ENCODE data around the gene SHLD2. TPM values are rescaled to one million over a fixed set of nuclear protein-coding genes. Genes with fewer than 3 reads are reported as not detected.
"Not testable (repeated sequence)": the region's sequence is repeated elsewhere in the genome, so short reads cannot be mapped to it uniquely, and the experiment has no call there.

SHLD2 gene
- total RNA-seq, 1 donor from 2014 or later: 18.4 TPM

DNA sequence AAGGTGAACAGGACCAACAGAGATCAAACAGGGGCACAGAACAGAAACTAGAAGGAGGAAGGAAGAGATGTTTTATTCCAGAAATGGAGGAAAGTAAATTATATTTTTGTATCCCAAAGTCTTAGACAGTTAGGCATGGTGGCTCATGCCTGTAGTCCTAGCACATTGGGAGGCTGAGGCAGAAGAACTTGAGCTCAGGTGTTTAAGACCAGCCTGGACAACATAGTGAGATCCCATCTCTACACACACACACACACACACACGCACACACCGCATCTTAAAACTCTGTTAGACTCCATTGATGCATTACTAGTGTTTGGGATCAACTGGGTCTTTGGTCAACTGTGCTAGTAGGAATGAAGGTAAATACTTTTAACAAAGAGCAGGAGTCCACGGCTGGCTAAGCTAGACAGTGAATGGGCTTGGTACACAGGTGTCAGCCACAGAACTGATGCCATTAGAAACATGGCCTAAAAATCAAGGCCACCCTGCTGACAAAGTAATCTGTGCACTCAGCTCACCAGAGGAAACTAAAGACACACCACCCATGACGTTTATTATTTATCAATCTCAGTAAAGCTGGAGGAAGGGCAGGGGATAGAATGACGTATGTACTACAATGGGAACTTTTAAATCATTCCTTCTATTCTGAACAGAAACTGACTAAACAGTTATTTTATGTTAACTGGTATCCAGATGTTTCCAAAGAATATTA is 11.3 kb upstream of the SHLD2 start:
- not testable (repeated sequence) for DNase-seq (ENCODE audit: low spot score)

DNA sequence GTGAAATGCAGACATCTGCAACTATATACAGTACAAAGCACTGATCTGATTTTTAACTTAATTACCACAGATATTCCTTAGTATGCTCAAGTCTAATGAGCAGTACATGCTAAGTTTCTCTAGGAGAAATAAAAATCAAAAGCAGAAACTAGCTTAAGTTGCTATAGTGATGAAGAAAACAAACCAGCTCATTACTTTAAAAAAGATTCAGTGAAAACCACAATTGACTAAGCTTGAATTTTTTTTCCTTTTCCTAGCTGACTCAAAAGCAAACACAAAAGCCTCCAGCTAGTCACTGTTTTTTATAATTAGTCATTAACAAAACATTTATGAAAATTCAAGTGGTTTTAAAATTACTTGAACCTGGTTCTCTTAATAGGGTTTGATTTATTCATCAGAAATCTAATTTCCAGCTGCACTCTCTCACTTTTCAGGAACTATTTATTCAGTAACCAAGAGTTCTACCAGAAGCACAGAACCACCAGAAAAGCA is 10.7 kb upstream of the SHLD2 start:
- not testable (repeated sequence) for DNase-seq (ENCODE audit: low spot score)

DNA sequence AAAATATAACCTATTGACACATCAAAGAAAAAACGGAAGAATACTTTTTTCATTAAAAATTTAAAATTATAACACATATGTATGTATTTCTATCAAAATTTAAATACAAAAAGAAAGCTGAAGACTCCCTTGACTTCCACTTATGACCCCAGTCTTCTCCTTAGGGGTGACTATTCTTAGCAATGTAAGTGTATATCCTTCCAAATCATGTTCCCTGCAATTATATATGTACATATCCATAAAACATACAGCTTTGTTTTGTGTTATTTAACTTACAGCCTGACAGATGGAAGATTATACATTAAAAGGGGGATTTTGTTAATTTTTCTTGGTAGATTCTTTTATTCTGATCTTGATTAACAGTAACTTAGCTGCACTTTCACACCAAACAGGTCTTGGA is 9.5 kb upstream of the SHLD2 start:
- DNase-seq (ENCODE audit: low spot score): no peak

DNA sequence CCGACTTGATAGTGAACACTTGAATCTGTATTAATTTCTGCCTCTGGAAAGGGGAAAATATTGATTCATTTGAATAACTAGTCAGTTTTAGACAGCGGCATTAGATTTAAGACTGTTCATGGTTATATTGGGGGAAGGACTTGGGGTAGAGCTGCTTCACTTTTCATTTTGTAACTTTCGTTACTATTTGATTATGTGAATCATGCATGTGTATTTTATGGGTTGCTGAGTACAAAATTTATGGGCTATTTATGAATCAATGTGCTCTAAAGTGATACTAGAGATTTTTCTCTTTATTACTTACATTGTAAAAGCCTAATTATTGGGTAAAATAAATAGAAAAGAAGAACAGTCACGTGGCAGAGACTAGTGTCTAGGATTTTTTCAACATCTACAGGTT is 5.3 kb upstream of the SHLD2 start:
- DNase-seq (ENCODE audit: low spot score): no peak

DNA sequence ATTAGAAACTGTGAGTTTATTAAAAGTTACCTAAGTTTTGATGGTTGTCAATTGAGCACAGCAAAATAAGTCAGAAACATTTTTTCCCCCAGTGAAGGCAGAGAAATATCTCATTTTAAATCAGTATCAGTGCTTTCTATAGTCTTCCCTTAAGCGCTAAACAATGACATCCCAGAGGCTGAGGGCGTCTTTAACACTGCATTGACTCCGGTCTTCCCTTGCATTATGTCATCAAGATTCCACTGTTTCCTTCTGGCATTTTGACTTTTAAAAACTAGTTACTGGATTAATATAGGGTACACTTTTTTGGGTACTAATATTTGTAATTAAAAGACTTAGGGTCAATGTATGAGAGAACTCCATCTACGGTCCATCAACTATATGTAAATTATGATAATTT is 4.2 kb upstream of the SHLD2 start:
- no peak for DNase-seq (ENCODE audit: low spot score)

DNA sequence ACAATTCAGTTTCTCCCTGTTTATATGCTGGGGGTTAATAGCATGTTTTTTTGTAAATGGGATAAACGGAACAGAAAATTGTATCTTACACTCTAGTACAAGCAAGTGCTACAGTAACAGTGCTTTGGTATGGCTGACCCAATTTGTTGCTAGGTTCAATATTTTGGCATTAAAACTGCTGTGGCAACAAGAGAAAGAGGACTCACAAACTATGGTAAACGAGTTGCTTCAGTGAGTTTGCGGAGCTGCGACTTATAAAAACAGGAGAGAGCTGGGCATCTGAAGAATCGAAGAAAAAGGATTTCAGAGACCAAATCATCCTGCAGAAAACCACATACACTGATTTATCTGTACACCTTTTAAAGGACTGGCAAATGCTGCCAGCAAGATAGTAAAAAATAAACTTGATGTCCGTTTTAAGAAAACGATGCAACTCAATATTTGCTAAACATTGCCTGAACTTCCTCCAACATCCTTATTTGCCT is 2.6 kb upstream of the SHLD2 start:
- no peak for DNase-seq (ENCODE audit: low spot score)

DNA sequence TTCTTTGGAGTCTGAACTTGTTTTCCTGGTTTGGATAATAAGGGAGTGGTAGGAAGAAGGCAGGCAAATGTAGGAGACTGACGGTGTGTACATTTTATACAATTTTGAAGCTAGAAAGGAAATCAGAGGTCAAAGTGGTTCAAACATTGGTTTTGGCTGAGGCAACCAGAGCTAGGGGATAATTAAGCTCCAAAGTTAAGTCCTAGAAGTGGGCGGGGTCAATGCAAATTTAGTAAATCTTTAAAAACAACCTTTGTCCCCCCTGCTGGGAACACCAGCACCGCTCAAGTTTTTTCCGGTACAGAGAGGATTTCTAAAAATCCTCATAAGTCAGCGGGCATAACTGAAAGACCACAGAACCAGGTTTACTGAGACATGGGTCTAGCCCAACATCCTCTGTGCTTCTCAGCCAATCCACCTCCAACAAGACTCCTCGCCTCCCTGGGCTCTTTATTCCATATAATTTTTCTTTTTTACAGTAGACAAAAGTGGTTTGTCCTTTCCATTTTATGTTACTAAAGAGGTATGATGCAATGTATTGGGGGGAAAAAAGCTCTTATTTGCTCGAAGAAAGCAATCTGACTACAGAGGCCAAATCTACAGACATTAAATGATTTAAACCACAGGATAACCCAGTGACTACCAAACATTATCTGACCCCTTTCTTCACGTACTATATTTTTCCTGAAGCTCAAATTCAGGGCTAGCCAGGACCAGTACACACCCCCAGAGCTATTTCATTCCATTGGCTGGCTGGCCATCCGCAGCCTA is 2.0 kb upstream of the SHLD2 start:
- DNase-seq (ENCODE audit: low spot score): peak; percentile 61

DNA sequence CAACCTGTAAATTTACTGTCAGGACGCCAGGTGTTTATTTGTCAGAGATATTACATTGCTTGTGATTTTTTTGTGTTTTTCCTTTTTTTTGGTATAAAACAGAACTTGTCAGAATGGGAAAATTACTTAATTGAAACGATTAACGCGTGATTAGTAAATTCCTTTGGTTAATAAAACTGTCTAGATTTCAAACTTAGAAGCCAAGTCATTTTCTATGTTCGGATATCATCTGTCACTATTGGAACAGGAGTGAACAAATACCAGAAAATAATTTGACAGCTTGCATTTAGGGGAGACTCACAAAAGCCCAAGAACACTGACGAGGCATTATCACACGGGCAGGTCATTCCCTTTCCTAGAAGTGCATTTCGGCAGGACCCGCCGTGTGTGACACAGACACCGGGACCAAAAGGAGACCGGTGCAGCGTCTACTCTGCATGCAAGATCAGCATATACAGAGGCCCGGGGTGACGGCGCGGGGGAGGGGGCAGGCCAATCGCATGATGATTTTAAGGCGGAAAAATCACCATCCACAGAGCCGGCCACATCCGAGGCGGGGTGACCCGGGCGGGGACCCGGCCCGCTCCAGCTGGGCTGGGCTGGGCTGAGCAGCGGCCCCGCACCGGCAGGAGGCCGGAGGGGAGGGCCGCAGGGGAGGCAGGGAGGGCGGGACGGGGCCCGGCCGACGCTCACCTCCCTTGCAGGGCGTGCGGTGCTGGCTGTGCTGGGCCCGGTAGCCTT is 1.2 kb upstream of the SHLD2 start:
- peak; percentile 39 for DNase-seq (ENCODE audit: low spot score)

DNA sequence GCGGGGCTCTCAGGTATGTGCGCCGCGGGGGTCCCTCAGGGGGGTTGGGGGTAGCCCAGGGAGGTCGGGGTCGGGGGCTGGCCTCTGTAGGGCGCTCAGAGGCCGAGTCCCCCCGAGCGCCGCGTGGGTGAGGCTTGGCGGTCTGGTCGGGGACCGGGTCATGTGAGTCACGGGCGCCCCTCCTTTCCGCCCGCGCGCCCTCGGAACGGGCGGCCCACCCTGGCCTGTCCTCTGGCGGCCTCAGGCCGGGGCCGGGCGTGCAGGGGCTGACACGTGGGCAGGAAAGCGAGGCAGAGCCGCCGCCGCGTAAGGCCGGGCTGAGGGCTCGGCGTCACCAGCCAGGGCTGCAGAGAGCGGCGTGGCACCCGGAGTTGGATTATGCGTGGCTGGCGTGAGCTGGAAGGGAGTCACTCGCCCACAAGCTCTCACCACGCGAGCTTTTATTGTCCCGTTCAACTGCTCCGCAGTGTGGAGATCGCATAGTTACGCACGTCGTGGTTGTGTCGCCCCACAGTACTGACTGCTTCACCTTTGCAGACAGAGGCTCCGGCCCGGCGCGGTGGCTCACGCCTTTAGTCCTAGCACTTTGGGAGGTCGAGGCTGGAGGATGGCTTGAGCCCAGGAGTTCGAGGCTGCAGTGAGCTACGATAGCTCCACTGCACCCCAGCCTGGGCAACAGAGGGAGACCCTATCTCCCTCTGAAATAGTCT is 385 bp downstream of the SHLD2 start:
- peak; percentile 75 for DNase-seq (ENCODE audit: low spot score)

DNA sequence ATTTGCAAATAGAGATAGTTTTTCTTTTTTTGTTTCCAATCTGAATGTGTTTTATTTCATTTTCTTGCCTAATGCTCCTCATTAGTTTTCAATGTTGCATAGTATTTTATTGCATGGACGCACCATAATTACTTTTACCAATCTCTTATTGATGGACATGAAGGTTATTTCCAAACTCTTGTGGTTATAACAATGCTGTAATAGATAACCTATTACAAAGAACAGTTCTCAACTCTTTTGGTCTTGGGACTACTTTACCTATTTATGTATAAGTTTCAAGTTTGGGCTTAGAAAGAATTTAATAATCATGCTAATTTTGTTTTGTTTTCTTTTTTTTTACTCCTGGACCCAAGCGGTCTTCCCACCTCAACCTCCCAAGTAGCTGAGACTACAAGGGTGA is 7.0 kb downstream of the SHLD2 start:
- no peak for DNase-seq (ENCODE audit: low spot score)

DNA sequence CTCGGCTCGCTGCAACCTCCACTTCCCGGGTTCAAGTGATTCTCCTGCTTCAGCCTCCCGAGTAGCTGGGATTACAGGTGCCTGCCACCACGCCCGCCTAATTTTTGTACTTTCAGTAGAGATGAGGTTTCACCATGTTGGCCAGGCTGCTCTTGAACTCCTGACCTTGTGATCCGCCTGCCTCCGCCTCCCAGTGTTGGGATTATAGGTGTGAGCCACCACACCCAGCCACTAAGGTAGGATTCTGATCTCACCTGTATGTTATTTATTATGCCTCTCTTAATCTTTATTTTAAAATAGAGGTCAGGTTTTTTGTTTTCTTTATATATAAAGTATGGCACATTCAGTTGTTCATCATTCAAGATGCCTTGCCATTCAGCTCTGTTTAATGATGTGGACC is 9.7 kb downstream of the SHLD2 start:
- not testable (repeated sequence) for DNase-seq (ENCODE audit: low spot score)

DNA sequence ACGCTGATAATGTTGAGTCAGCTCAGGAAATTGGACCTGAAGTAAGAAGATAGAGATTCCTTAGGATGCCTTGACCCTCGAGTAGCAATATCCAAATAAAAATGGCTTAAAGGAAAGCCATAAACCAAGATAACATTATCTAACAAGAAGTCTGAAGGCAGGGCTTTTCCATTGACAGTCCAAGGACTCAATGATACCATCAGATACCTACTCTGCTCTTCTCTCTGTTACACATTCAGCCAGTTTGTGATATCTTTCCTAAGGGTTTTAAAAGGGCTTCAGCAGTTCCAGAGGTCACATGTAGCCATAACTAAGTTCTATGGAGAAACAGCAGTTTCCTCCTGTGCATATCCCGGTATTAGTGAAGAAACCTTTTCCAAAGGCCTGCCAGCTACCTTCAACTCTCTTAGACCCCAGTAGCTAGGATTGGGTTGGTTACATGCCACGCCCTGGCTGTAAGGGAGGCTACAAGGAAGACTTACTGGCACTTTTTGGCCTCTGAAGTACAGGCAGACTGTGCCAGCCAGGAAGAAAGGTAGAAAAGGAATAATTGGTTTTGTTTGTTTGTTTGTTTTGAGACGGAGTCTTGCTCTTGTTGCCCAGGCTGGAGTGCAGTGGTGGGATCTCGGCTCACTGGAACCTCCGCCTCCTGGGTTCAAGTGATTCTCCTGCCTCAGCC is 10.6 kb downstream of the SHLD2 start:
- no peak for DNase-seq (ENCODE audit: low spot score)

DNA sequence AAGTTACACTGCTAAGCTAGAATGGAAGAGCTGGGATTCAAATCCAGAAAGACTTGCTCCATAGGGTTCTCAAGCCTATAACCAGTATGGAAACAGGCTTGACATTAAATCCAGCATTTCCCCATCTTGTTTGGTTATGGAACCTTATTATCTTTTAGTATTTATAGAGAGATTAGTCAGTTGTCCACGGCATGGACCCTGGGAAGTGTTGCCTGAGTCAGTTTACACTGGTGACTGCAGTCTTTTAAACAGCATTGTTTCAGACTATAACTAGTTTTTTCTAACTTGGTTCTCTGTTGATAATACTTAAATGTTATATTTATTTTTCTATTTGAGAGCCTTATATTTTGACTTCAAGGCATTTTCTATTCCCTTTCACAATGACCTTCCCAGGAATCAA is 23.1 kb downstream of the SHLD2 start:
- not testable (repeated sequence) for DNase-seq (ENCODE audit: low spot score)

DNA sequence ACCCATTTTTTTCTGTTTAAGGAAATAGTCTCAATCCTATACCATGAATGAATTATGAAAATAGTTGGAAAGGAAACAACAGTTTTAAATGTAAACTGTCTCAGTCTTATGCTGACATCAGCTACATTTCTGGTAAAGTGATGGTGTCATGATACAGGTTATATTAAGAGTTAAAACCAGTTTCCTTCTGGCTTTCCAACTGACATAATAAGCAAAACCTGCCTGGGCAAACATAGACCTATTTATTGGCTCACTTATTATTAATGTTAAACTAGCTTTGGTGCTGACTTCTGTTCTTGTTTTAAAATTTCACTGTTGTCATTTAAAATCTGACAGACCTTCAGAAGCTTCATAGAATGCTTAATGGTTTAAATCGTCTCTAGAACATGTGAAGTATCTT is 24.0 kb downstream of the SHLD2 start:
- not testable (repeated sequence) for DNase-seq (ENCODE audit: low spot score)

DNA sequence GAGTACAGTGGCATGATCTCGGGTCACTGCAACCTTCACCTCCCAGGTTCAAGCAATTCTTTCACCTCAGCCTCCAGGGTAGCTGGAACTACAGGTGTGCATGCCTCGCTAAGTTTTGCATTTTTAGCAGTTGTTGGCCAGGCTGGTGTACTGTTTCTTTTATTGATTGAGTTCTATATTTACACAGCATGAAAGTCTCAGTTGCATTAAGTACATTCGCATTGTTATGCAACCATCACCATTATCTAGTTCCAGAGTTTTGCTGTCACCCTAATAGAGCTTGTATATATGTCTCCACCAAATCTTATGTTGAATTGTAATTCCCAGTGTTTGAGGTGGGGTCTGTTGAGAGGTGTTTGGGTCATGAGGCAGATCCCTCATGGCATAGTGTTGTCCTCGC is 28.3 kb downstream of the SHLD2 start:
- DNase-seq (ENCODE audit: low spot score): not testable (repeated sequence)

DNA sequence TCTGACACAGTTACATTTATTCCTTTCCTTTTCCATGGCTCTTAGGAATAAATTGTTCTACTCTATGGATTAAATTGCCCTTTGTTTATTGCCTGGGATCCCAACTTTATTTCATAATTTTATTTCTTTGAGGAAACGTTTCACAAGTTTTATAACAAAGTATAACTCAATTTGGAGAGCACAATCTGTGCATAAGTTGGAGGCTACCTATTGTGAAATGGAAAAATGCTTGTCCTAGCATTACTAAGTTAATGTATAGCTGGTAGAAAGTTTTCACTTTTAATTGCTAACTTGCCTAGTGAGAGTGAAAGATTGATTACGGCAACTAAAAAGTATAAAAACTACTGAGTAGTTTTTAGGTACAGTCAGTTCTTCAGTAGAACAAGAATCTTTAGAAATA is 32.0 kb downstream of the SHLD2 start:
- DNase-seq (ENCODE audit: low spot score): not testable (repeated sequence)

DNA sequence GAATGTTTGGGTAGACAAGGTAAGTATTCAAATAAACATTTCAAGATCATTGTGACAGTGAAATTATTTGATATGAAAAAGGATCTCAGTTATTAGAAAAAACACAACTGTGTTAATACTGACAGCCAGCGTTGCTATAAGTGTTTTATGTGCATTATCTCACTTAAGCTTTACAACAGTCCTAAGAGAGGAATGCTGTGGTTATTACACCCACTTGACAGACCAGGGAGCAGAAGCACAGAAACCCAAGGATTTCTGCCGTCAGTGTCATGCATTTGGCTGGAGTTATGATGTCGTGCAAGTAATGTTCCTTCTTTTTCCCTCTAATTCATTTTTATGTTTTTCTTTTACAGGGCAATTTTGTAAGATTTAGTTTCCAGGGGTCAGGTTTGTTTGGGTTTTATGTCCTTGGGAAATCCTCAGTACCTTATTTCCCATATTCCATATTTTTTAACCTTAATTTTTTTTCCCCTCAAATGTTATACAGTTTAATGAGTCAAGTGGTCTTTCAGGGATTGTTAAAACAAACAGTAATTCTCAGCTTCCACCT is 32.7 kb downstream of the SHLD2 start:
- not testable (repeated sequence) for DNase-seq (ENCODE audit: low spot score)

DNA sequence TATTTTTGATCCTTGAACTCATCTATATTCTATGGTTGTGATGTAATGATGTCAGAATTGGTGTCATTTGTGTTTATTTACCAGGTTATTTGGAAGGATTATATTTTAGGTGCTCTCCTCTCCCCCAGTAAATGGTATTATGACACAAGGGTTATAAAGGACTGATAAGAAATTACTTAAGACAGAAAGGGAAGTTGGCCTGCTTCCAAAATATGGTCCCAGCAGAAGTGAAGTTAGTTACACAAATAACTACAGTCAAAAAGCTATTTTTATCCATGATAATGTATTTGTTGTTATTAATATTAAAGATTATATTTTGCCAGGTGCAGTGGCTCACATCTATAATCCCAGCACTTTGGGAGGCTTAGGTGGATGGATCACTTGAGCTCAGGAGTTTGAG is 37.2 kb downstream of the SHLD2 start:
- DNase-seq (ENCODE audit: low spot score): not testable (repeated sequence)

DNA sequence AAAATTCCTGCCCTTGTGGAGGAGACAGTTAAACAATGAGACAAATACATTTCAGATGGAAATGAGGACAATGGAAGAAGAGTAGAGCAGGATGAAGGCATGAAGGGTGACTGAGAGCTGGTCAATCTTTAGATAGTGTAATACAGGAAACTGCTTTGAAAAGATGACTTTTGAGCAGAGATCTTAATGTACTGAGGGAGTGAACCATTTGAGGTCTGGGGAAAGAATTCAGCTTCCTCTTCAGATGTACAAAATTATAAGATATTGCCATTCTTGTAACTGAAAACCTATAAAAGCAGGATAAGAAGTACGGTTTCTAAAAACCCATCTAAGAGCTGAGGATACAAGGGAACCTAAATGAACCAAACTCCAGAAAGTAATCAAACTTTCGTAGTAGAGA is 38.9 kb downstream of the SHLD2 start:
- DNase-seq (ENCODE audit: low spot score): not testable (repeated sequence)

DNA sequence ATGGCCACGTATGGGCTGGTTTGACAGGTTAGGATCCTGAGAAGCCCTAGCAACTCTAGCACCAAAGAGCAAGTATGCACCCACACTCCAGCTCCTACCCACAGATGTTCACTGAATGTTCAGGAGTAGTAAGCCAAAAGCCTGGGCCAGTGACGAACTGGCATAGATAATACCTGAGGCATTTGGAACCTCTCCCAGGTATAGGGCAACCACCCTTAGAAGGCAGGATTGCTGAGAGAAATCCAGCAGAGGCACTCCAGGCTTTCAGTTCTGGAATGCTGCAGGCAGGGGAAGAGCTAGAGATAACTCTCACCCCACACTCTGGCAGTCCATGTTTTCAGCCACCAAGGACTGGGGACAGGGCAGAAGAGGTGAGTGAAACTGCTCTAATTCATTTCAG is 39.4 kb downstream of the SHLD2 start:
- DNase-seq (ENCODE audit: low spot score): not testable (repeated sequence)

DNA sequence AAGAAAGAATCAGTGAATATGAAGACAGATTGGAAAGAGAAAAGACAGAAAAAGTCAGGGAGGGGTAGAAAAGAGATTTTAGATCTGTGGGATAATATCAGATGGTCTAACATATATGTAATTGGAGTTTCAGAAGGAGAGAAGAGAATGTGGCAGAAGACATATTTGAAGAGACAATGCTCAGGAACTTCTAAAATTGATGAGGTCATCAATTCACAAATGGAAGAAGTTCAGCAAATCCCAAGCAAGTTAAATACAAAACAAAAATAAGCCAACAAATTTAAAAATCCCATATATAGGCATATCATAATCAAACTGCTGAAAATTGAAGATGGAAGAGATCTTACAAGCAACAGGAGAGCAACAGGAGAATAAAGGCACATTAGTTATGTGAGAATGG is 42.5 kb downstream of the SHLD2 start:
- not testable (repeated sequence) for DNase-seq (ENCODE audit: low spot score)

All from mucosa of gallbladder (tissue), 1 donor.